HuH-7 (cell line): ENCODE measurements around the gene ARPC1B.
"Not testable (repeated sequence)": the region's sequence is repeated elsewhere in the genome, so short reads cannot be mapped to it uniquely, and the experiment has no call there.

ENCODE experiments used
- DNase-seq: peaks from one replicate; pipeline ENCODE4 v3.0.0; 2011; ENCODE audit warnings: low spot score

ARPC1B gene

DNA sequence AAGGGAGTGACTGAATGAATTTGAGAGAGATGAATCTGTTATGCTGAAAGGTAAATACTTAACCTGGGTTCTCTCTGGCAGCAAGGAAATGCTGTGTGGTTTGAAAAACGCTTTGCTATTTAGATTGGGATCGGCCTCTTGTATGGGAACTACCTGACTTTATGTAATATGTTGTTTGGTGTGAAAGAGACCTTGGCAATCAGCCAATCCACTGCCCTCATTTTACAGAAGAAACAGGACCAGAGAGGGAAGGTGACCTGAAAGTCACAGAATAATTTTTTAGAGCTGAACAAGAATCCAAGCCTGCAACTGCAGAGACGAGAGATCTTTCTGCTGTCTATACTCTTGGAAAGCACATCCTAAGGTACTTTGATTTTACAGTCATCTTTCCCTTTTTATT is 35.3 kb downstream of the ARPC1B start:
- no peak for DNase-seq

DNA sequence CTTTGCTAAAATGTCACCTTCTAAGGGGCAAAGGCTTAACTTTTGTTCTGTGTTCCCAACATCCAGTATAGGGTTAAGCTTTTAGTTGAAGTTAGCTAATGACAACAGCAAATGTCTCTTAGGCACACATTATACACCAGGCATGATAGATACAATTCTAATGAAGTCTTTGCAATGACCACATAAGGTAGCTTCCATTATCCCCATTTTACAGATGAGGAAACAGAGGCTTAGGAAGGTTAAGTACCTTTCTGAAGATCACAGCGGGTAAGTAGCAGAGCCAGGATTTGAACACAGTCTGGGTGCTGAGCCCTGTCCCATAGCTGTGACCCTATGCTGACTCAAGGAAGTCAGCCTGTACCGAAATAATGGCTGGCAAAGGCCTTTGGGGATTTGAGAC is 36.1 kb downstream of the ARPC1B start:
- DNase-seq, result no peak

DNA sequence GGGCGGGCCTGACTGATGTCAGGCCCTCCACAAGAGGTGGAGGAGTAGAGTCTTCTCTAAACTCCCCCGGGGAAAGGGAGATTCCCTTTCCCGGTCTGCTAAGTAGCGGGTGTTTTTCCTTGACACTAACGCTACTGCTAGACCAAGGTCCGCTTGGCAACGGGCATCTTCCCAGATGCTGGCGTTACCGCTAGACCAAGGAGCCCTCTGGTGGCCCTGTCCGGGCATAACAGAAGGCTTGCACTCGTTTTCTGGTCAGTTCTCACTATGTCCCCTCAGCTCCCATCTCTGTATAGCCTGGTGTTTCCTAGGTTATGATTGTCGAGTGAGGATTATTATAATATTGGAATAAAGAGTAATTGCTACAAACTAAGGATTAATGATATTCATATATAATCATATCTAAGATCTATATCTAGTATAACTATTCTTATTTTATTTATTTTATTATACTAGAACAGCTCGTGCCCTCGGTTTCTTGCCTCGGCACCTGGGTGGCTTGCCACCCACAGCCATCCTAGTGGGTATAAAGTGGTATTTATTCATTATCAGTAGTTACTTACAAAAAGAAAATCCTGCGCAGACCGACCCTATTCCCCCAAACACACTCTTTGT is 41.1 kb downstream of the ARPC1B start:
- DNase-seq, result not testable (repeated sequence)

DNA sequence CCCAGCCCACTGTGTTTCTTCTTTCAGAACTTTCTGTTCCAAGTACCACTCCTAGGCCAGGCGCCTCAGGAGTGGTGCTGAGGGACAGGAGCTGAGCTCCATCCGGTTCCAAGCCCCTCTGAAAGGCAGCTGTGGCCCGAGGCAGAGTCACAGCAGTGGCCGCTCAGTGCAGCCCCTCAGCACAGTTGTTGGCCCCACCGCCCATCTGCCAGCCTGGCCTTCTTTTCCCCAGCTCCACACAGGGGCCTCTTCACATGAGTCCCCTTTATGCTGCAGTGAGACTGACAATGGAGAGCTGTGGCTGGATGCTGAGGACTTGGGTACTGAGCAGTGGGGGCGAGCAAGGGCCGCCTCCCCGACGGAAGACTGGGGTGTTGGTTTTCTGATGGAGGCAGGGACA is 43.7 kb downstream of the ARPC1B start:
- DNase-seq, result no peak

DNA sequence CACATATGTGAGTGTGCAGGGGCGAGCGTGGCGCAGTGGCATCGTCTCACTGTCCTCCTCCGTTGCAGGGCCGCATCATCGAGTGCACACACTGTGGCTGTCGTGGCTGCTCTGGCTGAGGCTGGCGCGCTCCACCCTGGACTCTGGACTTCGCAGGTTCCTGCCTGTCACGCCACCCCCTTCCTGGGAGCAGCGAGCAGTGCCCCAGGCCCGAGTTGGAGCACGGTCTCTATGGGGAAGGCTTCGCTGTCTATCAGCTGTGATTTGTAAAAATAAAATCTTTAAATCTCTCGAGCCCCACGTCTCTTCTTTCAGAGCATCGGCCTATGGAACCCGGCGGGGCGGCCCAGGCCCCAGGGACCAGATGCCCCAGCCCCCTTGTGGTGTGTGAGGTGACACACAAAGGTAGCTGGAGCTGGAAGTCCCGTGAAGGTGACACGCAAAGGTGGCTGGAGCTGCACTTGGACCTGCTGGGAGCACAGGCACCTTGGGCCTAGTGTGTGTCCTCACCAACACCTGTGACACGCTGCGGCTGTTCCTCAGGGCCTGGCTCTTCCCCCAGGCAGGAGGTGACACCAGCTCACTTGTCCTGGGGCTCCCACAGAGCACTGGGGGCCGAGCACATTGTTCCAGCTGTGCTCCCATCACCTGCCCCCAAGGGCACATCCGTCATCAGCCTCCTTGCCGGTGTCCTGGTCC is 44.9 kb downstream of the ARPC1B start:
- DNase-seq, result no peak

DNA sequence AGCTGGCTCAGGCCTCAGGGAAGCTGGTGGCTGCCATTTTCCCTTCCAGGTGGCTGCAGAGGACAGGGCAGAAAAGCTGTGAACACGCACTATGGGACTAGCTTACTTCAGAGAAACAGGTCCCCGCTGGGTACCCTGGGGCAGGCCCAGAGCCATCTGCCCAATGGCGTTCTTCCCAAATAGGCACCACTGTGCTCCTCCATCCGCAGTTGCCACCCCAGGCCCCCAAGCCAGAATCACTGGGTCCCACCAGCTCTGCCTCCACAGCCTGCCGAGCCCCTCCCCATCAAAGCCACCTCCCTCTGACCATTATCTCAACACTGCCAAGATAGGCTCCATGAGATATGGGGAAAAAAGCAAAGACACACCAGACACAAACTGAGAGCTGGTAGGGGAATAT is 45.7 kb downstream of the ARPC1B start:
- no peak for DNase-seq

DNA sequence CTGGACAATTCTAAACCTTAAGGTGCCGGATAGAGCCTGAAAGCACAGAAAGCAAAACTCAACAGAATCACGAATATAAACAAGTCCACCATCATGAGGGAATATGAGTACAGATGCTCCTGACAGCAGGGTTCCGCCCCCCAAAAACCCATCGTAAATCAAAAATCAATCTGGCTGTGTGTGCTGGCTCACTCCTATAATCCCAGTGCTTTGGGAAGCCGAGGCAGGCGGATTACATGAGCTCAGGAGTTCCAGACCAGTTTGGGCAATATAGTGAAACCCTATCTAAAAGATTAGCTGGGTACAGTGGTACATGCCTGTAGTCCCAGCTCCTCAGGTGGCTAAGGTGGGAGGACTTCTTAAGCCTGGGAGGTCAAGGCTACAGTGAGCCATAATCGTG is 46.5 kb downstream of the ARPC1B start:
- DNase-seq, result no peak

DNA sequence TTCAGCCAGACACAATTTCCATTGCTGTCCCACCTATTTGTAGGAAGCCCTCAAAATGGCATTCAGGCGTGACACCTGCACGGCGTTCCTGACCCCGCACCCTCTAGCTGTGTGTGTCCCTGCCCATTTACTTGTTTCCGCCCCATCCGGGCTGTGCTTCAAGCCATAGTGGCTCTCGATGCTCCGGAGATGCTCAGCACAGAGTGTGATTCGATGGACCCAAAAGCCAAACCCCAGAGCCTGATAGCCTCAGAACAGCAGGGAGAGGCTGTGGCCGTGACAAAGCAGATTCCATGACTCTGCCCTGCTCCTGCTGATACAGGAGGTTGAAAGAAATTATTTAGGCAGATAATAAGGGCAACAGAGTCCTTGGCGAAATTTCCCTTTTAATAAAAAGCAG is 47.7 kb downstream of the ARPC1B start:
- no peak for DNase-seq

DNA sequence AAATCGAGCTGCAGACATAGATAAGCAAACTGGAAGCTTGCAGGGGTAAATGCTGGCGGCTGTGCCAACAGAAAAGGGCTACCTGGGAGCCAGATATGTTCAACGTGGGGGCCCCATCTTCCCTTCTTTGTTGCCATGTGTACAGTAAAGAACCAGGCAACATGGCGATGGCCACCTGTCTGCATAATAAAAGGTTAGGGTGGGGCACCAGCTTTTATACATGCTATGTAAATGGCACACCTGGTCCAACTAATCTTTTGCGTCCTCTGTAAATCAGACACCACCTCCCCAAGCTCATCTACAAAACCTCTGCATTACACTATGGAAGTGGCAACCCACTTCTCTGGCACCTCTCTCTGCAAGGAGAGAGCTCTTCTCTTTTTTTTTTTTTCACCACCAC is 48.1 kb downstream of the ARPC1B start:
- no peak for DNase-seq

DNA sequence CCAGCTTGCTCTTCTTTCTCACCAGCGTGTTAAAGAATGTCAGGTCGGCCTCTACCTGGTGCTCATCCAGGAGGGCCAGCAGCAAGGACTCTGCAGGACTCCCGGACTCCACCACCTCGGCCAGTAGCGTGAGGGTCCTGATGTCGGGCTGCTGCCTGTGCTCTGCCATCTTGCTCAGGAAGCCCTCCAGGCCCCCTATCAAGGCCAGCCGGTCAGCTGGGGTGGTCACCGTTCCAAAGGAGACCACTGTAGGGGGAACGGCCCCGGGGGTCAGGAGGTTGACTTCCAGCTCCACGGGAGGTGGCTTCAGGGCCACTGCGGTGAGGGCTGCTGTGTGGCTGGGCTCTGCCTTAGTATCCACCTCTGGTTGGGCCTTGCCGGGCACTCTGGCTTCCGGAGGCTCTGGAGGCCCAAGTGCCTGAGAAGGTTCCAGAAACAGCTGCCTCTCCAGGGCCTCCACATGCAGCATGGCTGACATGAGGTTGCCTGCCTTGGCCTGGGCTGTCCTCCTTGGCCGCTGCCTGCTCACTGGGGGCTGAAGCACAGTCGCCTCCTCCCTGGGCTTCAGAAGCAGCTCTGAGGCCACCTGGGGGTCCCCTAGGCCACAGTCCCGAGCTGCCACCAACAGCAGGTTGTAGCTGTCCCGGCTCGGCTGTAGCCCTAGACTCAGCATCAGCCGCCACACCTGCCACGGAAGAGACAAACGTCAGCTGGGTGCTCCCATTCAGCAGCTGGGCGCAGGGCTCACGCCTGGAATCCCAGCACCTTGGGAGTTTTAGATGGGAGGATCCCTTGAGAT is 50.6 kb downstream of the ARPC1B start:
- no peak for DNase-seq

DNA sequence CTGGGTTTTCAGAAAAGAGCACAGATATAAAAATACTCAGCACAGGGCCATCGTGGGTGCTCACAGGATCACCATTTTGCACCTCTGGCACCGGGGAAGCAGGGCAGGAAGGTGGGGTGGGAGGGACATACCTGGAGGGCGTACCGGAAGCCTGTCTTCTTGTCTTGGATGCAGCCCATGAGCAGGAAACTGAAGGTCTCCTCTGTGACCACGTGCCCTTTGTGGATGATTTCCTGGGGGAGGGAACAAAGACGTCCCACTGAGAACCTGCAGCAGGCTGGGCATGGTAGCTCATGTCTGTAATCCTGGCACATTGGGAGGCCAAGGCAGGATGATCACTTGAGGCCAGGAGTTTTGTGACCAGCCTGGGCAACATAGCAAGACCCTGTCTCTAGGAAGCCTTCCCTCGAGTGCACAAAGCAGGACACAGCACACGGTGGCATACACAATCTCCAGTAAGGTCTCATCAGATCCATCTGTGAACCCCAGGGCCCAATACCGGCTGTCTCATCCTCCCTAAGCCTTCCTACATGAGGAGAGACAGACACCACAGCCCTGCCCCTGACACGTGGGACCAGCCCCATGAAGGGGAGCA is 54.5 kb downstream of the ARPC1B start:
- DNase-seq, result no peak

DNA sequence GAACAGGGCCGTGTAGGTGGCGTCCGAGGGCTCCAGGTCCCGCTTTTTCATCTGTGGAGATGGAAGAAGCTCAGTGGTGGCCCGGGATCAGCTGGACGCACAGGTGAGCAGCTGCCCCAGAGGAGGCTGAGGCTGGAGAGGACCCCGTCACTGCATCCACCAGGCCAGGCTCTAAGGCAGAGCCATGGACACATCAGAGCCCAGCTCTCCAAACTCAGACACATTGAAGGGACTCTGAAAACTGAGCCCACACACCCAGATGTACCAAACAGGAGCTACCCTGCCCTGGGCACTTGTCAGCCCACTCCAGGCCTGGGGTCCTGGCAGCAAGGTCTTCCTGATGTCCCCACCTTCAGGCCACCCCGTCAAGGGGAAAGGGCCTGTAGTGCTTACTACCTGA is 55.2 kb downstream of the ARPC1B start:
- DNase-seq, result no peak

DNA sequence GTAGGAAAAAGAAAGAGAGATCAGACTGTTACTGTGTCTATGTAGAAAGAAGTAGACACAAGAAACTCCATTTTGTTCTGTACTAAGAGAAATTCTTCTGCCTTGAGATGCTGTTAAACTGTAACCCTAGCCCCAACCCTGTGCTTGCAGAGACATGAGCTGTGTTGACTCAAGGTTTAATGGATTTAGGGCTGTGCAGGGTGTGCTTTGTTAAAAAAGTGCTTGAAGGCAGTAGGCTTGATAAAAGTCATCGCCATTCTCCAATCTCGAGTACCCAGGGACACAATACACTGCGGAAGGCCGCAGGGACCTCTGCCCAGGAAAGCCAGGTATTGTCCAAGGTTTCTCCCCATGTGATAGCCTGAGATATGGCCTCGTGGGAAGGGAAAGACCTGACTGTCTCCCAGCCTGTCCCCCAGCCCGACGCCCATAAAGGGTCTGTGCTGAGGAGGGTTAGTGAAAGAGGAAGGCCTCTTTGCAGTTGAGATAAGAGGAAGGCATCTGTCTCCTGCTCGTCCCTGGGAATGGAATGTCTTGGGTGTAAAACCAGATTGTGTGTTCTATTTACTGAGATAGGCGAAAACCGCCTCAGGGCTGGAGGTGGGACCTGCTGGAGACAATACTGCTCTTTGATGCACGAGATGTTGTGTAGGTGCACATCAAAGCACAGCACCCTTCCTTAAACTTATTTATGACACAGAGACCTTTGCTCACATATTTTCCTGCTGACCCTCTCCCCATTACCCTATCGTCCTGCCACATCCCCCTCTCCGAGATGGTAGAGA is 57.4 kb downstream of the ARPC1B start:
- not testable (repeated sequence) for DNase-seq

DNA sequence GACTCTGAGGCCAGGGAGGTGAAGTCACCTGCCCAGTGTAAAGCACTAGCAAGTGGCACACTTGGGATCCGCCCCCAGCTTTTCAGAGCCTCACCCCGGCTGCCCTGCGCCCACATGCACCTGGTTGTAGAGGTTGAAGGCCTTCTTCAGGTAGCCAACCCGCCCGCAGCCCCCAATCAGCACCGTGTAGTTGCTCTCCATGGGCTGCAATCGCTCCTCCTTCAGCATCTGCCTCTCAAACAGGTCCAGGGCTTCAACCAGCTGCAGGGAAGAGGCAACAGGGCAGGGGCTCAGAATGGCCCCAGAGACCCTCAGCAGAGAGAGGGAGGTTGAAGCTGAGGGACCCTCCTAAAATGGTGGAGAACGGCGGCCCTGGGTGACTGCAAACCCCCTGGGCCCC is 58.6 kb downstream of the ARPC1B start:
- no peak for DNase-seq

DNA sequence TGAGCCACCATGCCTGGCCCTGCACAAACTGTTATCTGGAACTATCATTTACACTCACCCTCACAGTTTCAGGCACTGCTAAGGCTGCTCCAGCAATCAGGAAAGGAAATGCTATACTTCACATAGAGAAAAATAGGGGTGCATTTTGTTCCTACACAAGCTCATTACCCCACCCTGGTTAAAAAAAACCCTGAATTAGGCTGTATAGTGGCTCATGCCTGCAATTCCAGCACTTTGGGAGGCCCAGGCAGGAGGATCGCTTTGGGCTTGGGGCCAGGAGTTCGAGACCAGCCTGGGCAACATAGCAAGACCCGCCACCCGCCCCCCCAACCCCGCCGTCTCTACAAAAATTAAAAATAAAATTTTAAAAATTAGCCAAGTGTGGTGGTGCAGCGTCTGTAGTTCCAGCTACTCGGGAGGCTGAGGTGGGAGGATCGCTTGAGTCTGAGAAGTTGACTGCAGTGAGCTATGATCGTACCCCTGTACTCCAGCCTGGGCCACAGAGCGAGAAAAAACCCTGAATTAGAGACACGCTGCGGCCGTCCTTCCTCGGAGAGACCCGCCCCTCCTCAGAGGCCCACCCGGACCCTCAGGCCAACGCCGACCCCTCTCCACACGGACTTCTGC is 63.5 kb downstream of the ARPC1B start:
- DNase-seq, result no peak

DNA sequence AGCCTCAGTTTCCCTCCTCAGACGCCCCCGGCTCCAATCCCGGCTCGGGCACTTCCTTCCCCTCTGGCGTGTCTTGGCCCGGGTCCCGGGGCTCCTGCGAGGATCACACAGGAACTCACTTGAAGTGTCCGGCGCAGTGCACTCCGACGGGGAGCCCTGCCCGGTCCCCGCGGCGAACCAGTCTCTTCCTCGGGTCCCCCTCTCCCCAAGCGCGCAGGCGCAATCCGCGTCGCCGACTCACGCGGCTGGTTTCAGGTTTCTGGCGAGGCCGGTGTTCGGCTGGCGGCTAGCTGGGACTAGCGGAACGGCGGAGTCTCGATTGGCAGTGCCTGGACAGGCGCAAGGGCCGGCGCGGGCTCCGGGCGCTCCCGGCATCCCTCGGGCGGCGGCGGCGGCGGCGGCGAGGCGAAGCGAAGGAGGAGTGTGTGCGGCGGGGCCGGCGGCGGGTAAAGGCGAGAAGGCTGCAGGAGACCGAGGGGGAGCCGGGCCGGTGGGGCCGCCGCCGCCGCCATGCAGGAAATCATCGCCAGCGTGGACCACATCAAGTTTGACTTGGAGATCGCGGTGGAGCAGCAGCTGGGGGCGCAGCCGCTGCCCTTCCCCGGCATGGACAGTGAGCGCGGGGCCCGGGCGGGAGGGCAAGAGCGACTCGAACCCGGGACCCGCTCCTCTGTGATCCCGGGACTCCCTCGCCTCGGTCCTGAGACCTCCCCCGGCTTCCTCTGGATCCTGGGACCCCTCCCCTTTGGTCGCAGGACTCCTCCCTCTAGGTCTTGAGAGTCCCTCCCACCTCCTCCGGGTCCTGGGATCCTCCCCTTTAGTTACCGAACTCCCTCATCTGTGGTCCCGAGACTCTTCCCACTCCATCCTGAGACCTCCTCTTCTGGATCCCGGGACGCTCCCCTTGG is 64.3 kb downstream of the ARPC1B start, which contains the start of the genes CPSF4 and PTCD1:
TSS of gene CPSF4 (plus strand) at position 371 of the 908 bp plus-strand sequence. CDS start at position 511, 140 bp downstream.
TSS of gene PTCD1 (minus strand) at position 226 of the 908 bp plus-strand sequence. CDS start 3,556 bp downstream, outside the sequence.
- DNase-seq, result peak; percentile 100

DNA sequence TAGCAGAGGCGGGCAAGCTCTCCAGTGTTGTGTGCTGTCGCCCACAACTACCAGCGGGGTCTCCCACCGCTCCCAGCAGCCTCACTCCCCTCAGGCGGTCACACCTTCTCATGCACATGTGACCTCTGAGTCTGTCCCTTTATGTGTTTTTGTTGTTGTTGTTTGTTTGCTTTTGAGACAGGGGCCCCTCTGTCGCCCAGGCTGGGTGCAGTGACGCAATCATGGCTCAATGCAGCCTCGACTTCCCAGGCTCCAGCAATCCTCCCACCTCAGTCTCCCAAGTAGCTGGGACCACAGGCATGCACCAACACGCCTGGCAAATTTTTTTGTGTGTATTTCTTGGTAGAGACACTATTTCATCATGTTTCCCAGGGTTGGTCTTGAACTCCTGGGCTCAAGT is 65.7 kb downstream of the ARPC1B start:
- DNase-seq, result no peak
